GM19193 (cell line): ENCODE results near the gene CNNM4.

Source experiments
- POLR2A ChIP-seq: IDR thresholded peaks from 4 replicates; pipeline ENCODE4 v1.6.1; 2011; ENCODE audit not compliant: insufficient read depth, insufficient read length; ENCODE audit errors: extremely low read depth

Gene CNNM4

DNA sequence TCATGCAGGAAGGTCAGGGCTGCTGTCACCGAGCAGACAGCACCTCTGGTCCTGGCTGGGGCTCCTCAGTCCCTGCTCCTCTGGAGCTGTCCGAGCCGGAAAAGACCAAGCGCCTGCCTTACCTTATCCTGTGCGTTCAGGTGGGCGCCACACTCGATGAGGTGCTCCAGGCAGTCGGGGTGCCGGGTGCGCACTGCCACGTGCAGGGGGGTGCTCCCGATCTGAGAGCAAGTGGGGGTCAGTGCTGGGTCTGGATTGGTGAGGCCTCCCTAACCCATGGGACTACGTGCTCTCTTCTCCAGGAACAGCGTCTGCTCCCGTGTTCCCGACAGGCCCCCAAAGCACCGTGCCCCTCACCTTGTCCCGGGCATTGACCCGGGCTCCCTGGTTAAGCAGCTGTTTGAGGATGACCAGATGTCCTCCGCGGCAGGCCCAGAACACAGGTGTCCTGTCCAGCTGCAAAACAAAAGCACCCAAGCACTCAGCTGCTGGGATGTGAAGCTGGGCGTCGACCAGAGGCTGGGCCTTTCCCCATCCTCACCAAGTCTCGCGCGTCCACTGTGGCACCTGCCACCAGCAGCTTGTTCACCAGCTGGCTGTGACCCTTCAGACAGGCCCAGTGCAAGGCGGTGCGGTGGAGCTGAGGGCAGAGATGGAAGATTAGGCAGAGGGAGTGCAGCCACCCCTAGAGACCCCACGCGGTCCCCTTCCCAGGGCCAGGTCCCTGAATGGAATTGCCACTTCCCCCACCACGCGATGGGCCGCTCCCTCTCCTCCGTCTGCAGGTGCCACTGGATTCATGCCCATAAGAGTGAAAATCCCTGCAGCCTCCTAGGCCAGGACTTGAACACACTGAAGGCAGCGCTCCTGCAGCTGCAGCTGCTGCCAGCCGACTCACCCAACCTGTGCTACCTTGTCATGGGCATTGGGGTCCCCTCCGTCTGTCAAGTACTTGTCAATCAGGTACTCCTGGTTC, 79.5 kb downstream of the CNNM4 start:
- no peak for TF ChIP-seq POLR2A

DNA sequence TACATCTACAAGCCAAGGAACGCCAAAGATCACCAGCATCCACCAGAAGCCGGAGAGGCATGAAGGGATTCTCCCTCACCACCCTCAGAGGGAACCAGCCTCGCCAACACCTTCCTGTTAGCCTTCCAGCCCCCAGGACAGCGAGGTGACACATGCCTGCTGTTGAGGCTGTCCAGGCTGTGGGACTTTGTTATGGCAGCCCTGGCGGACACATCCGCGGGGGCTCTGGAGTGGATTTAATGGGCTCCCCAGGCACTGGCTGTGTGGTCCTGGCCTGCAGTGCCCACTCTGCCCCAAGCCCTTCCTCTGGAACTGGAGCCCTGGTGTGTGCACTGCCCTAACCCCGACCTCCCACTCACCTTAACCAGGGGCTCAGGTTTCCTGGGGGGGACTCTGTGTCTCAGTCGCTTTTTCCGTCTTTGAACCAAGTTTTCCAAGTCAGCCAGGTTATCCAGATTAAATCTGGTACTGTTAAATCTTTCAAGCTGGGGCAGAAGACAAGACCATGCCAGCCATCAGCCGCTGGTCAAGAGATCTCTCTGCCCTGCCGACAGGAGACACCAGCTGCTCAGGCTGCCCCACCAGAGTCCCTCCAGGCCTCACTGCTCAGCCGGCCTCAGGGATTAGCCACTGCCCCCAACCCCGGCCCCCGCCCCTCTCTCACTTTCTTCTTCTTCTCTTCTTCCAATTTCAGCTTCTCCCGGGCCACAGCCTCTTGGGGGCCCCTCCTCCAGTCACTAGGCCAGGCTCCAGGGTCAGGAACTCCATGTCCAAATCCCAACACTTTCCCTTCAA, 81.2 kb downstream of the CNNM4 start:
- no peak for TF ChIP-seq POLR2A

DNA sequence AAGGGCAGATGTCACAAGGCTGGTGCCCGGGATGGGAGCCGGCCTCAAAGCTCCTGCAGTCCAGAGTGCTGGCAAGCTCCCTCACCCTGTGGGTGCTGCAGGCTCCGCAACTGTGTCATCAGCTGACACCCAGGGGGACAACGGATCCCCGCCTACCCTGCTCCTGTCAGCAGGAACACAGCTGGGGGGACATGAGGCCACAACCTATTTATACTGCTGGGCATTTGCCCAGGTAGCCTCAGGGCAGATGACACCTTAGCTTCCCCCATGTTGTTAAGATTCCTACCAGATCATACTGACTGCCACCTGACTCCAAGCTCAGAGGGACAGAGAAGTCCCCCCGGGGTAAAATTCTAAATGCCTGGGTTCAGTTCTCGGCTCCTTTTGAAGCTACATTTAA, 81.9 kb downstream of the CNNM4 start:
- no peak for TF ChIP-seq POLR2A

DNA sequence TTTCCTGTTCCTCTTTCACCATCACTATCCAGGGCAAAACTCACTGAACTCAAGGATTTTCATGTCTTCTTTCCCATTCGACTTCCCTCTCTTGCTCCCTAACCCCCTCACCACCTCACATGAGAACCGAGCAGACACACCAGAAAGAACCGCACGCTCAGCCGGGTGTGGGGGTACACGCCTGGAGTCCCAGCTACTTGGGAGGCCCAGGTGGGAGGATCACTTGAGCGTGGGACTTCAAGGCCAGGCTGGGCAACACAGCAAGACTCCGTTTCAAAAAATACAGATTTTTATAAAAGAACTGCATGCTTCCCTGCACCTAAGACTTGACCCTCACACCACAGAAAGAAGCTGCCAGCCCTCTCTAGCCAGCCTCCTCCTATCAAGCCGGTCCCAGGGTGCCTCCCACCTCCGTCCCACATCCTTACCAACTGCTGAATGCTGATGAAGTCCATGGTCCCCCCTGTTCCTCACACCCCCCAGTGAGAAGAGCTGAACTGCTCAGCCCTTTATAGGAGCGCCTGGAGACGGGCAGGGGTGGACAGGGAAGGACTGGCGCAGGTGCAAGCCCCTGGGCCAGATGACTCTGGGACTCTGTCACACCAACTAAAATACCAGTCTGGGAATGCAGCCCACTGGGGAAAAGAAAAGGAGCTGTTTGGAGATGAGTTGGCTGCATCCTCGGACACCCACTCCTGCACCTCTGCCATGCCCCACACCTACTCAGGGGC, 83.0 kb downstream of the CNNM4 start, which contains the start of gene ANKRD23:
ANKRD23 (minus strand) TSS at position 484 of the 731 bp plus-strand sequence; CDS start at position 455, 29 bp downstream.
- no peak for TF ChIP-seq POLR2A

DNA sequence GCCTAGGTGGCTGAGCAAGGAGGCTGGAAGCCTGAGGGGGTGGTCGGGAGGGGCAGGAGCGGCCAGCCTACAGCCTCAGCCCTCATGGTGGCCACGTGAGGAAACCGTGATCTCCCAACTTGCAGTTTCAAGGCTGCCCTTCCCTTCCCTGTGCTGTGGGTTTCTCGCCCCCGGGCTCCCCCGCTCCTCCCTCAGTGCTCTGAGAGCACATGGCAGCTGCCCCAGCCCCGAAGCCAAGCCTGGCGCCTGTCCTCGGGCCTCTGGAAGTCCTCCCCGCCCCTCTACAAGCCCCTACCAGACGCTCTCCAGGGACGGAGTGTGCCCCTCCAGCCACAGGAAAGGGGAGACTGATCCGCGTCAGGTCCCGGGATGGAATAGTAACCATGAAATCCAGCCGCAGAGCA, 83.7 kb downstream of the CNNM4 start:
- no peak for TF ChIP-seq POLR2A

DNA sequence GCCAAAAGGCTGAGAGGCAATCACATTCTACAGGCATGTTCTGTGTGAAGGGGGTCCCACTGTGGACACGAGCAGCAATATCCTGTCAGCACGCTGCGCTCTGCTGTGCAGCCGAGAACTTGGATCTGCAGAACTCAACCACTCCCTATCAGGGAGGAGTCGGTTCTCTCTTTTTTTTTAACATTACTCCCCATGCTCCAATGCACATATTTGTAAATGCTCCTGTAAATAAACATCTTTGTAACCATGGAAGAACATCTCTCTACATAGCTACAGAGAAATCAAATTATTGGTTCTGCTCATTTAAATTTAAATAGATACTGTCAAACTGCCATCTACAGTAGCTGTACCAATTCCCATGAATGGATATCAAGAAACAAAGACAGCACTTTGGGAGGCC, 86.1 kb downstream of the CNNM4 start:
- TF ChIP-seq POLR2A = no peak

DNA sequence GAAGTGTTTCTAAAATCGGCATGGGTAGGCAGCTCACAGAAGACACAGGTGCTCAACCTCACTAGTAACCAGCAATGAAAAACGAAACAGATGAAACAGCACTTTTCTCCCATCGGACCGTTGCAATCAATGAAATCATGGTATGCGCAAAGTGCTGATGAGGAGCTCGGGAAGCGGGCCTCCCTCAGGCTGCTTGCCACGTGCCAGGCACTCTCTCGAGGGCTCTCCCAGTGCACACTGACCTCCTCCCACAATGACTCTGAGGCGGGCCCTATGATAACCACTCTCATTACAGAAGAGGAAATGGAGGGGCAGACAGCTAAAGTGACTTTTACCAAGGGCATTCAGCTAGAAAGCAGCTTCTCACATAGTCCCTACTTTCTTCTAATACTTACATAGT, 86.9 kb downstream of the CNNM4 start:
- TF ChIP-seq POLR2A = no peak

DNA sequence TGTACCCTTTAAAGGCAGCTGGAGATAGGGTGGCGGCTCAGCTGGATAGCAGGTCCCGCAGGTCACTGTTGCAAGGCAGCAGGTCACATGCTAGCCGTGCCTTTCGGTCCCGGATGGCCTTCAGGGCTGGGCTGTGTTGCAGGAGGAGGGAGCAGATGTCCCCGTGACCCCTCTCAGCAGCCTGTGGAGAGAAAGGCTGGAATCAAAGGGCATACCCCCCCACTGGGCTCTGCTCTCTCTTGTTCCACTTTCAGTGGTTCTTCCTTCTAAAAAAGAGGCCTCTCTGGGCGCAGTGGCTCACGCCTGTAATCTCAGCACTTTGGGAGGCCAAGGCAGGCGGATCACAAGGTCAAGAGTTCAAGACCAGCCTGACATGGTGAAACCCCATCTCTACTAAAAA, 87.6 kb downstream of the CNNM4 start:
- no peak for TF ChIP-seq POLR2A

DNA sequence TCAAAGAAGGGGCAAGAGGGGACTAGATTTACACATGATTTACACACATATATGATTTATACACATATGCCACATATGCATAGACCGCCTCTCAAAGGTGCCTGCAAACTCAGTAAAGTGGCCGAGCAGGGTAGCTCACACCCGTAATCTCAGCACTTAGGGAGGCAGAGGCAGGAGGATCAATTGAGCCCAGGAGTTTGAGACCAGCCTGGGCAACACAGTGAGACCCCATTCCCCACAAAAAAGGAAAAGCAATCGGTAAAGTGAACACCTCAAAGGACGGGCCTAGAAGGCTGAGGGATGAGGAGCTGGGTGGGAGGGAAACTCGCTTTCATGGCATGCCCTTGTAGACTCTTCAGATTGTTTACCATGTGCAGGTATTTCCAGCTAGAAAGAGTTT, 92.0 kb downstream of the CNNM4 start:
- no peak for TF ChIP-seq POLR2A

DNA sequence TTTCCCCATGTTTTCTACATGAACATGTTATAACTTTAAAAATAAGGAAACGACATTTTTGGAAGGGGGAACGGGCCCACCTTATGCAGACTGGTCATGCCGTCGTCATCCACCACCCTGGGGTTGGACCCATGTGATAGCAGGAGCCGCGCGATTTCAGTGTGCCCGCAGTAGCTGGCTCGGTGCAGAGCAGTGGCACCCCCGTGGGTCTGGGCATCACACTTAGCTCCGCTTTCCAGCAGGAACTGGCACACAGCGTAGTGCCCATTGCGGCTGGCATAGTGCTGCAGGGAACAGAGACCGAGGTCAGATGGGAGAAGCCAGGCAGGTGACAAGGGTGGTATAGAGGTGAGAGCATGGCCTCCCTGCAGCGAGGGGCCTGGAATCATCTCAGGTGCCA, 92.6 kb downstream of the CNNM4 start:
- no peak for TF ChIP-seq POLR2A

DNA sequence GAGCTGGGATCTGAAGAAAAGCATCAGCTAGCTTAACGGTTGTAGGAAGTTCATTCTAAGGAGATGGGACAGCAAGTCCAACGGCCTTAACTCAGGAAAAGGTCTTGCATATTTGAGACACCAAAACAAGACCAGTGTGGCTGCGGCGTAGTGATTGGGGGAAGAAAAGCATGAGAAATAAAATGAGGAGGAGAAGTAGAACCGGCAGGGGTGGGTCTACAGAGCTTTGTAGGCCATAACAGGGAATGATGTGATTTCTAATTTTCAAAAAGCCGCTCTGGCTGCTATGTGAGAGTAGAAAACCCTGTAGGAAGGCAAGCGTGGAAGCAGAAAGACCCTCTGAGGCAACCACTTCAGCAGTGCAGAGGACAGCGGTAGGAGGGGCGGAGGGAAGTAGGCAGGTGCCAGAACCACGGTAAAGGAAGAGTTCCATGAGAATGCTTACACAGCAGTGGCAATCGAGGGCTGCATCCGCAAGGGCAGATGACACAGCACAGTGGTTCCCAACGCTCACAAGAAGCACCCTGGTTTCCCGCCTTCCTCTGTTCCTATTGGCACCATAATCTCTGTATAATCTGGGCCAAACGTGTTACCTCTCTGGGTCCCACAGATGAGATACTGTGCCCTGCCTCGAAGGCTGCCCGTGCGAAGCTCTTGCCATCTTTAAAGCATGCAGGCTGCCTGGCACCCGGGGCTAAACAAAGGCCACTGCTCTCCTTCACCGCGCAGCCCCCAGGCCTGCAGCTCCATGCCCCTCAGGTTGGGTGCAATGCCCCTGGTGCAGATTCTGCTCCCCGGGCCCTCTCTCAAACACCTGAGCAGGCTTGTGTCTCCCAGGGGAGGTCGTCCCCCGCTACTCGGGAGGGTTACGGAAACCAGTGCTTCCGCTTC, 96.3 kb downstream of the CNNM4 start:
- no peak for TF ChIP-seq POLR2A

DNA sequence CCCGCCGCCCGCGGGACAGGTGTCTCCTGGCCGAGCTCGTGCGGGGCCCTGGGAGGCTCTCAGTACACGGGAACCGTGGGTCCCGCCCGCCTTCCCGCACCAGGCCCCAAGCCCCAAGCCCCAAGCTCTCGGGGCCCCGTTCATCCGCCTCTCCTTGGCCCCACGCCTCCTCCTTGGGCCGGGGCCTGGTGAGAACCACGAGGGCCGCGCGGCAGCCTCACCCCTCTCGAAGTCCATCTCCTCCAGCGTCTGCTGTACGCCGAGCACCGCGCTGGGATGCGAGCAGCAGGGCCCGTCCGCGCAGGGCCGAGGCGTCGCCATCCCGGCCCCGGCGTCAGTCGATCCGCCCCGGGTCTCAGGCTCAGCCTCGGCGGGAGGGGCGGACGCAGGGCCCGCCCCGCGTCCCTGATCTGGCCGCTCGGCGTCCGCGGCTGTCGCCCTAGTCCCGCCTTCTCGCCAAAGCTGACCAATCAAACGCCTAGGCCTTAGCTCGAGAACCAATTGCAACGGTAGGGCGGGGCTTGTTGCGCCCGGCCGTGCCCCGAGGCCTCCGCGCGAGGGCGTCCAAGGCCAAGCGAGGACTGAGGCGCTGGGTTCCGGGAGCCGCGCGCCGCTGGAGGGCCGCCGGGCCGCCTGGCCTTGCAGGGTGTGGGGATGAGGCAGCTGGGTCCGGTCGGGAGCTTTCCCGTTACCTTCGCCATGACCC, 97.1 kb downstream of the CNNM4 start, which contains the start of gene ANKRD39:
ANKRD39 (minus strand) TSS at position 350 of the 706 bp plus-strand sequence; CDS start at position 321, 29 bp downstream.
- peak; percentile 87 for TF ChIP-seq POLR2A

DNA sequence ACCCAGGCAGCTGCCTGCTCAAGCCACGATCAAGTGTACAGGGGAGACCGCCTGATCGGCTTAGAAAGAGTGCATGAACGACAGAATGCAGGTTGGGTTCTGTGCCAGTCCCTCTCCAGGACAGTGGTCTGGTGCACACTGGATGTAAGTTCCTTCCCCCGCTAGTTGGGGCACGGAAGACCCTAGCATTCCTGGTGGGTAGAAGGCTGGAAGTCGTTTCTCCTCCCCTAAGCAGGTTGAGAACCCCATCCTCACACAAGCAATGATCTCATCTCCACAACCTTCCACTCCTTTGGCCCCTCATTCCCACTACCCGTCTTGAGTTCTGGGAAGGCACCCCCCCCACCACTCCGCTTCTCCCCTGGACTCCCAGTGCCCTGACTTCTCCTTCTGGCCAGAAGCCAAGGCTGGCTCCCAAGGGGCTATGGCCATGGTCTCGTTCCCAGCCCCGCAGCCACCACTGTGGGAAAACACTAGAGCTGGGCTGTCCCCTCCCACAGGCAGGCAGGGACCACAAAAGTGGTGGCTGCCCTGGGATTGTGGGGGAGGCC, 98.5 kb downstream of the CNNM4 start:
- no peak for TF ChIP-seq POLR2A
